Breast epithelium (tissue), 3 donors: ENCODE results near the gene CYB561.

Experiments
- CTCF ChIP-seq, 3 donors: fragments of 450-650 bp; IDR thresholded peaks; one replicate each; pipeline ENCODE4 v1.5.1; 2016 to 2017; ENCODE audit warnings: antibody characterized with exemption in 3 of 3, mild to moderate bottlenecking in 3 of 3, moderate library complexity in 3 of 3
- POLR2A ChIP-seq: fragments of 450-650 bp; IDR thresholded peaks from one replicate; pipeline ENCODE4 v1.6.1; 2016; ENCODE audit warnings: antibody characterized with exemption, mild to moderate bottlenecking, moderate library complexity

DNA sequence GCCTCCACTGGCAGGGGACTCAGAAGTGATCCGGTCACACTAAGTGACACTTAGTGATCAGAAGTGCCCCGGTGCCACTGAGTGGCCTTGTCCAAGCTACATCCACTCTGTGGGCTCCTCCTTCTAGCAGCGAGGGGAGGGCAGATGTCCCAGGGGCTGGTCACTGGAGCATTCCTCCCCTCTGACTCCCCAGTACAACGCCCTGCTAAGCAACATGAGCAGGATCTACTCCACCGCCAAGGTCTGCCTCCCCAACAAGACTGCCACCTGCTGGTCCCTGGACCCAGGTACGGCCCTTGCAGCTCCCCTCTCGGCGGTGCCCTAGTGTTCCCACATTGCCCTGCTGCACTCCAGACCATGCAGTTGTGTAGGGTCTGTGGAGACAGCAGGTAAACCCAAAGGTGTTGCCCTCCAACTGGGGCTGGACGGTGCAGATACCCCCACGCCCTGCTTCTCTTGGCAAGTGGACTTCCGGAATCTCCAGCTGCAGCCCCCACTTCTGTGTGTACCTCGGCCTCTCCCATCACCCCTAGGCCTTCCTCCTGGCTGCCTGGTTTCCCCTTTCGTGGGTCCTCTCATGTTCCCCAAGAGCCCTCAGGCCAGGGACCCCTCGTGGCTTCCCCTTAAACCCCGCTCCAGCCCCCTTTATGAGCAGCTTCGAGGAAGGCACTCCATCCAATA, 32.8 kb upstream of the CYB561 start:
- no peak for TF ChIP-seq POLR2A
- peak; percentile 46 to 92 (median 83) for TF ChIP-seq CTCF (IDR thresholded peaks at IDR 0.05)
